GM18511 (cell line): ENCODE results near the gene FLT4.

ENCODE experiments used
- ATAC-seq: cut with Tn5 transposase; IDR thresholded peaks from one replicate; pipeline ENCODE4 v1.9.1; 2021; ENCODE audit warnings: mild to moderate bottlenecking, moderate library complexity; ENCODE audit not compliant: unreplicated experiment

The FLT4 gene

DNA sequence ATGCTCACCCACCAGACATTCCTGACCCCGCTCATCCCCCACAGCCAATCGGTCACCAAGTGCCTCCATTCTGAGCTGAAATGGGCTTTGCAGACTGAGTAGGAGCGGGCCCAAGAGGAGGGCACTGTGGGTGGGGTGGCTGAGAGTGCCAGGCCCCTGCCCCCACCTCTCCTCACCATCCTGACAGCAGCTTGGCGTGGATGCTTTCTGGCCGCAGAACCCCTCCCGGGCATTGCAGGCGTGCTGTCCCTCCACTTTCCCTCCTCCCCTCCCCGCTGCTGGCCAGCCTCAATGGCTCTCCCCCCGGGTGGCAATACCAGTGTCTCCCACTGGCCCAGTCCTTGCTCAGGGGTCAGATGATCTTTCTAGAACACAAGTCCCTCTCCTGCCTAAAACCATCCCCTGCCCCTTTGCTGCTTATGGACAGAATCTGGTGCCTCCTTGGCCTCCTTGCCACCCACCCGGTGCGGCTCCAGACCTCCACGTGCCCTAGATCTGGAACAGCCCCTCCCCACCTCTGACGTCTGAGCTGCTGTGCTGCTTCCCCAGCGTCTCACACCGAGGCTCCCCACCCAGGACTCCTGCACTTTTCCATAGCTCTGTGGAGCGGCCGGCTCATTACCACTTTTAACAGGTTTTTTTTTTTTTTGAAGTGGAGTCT, 6.1 kb downstream of the FLT4 start:
- no peak for ATAC-seq

DNA sequence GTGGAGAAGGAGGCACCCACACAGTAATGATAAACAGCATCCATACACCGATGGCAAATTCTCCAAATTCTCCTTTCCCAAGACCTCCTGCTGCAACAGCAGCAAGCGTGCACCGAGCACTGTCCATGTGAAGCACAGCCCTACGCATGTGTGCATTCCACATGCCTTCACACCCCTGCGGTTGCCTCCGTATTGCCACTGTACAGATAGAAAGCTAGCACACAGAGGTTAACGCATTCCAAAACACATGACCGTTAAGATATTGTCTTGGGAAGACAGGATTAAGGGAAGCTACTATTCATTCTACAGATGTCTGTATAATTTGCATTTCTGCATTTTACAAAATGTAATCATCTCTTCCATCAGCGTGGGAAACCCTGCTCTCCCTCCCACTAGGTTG, 6.6 kb downstream of the FLT4 start:
- no peak for ATAC-seq

DNA sequence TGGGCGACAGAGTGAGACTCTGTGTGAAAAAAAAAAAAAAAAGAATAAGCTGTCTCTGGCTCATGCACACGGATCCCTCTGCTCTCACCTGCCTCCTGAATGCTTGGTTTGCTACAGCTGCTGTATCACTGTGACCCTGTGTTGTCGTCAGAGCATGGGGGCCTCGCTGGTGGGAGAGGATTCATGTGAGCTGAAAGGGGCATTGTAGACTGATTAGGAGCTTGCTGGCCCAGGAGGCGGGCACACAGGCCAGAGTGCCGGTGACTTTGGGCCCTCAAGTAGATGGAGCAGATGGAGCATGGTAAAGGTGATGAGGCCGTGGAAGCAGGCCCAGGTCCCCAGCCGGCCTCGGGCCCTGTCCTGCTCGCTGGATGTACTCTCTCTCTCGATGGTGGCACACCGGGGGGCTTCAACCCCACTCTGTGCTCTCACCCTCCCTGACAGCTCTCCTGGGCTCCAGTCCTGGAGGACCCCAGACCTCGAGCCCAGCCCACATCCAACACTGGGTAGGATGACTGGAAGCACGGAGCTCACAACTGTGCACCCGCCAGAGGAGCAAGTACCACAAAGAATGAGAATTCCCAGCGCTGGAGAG, 7.1 kb downstream of the FLT4 start:
- no peak for ATAC-seq

DNA sequence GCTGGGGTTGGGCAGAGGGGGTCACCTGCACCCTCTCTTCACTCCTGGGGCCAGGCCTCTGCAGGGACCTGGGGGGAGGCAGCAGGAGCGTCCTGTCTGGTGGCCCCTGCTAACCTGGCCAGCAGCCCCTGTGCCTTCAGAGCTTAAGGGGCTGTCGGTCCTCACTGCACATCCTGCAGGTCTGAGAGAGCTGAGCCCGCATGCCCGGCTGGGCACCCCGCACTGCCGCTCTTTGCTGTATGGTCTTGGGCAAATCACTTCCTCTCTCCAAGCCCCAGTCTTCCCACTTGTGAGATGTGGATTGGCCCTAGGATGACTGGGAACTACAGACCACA, 7.9 kb downstream of the FLT4 start:
- no peak for ATAC-seq

DNA sequence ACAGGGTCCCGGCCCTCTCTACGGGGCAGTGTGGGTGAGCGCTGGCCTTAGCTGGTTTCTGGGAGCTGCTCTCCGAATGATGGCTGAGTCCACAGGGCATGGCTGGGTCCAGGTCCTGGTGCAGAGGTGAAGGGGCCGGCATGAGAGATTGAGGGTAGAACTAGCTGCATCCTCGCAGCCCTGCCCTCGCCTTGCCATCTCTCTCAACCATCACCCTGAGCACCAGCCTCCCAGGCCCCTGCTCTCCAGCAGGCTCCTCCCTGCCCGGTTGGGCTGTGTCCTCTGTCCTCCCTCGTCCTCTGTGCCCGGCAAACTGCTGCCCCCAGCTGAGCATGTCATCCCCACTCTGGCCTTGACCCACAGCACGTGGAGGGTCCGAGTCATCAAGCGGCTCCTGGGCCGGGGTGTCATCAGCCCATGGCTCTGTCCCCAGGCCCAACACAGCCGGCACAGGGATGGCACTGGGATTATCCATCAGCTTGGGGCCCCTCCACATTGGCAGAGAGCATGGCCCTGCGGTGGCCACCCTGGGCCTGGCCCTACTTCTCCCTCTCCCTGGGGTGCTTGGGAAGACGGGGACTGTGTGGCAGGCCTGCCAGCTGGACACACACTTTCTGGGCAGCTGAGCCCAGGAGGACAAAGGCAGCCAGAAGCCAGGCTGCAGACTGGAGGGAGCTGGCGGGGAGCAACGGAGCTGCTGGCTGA, 8.4 kb downstream of the FLT4 start:
- ATAC-seq = no peak

DNA sequence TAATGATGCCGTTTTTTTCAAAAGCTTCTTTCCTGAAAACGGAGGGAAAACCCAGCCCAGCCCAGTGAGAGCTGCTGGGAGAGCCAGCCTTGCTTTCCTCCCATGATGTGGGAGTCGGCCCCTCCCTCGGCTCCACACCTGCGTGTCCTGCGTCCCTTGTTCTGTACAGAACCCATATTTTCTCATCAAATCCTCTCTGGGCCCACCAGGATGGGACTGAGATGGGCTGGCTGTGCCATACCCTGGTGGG, 8.9 kb downstream of the FLT4 start:
- ATAC-seq = no peak

DNA sequence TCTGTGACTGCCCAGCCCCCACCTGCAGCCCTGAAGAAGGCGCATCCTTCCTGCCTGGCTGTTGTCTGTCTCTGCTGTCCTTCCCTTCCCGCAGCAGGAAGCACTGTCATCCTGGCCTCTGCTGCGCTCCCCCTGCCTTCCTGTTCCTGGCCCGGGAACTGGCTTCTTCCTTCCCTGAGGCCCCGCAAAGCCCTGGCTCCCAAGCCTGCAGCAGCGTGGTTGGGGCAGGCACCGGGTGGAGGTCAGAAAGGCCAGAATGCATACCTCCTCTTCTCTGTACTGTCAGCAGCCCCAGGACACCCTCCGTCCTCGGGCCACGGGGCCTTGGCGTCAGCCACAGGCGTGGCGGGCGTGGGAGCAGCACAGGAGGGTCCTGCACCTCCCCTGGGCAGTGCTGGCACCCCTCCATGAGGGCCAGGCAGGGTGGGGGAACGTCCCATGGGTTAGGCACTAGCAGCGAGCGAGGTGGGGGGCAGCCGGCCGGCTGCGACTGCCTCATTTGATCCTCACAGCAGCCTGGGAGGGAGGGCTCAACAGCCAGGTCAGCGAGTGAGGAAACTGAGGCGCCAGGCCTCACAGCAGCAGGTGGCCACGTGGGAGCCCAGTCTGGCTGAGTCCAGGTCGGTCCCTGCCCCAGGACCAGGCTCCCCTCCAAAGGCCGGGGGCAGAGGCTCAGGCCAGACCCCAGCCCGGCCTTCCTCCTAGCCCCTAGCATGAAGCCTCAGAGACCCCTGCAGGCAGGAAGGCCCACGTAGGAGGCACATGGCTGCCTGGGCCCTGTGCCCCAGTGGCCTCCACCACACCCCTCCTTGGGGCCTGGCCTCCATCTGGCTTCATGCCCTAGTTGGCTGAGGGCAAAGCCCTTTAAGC, 9.4 kb downstream of the FLT4 start:
- ATAC-seq = no peak

DNA sequence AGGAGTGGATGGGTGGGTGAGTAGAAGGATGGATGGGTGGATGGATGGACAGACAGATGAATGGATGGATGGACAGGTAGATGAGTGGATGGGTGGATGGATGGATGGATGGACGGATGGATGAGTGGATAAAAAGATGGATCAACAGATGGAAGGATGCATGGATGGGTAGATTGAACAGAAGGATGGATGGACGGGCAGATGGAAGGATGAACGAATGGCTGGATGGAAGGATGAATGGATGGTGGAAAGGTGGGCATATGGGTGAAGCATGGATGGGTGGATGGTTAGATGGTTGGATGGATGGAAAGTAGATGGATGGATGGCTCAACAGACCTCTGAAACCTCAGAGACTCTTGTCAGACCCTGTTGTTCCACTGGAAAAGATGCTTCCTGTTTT, 10.1 kb downstream of the FLT4 start:
- no peak for ATAC-seq

DNA sequence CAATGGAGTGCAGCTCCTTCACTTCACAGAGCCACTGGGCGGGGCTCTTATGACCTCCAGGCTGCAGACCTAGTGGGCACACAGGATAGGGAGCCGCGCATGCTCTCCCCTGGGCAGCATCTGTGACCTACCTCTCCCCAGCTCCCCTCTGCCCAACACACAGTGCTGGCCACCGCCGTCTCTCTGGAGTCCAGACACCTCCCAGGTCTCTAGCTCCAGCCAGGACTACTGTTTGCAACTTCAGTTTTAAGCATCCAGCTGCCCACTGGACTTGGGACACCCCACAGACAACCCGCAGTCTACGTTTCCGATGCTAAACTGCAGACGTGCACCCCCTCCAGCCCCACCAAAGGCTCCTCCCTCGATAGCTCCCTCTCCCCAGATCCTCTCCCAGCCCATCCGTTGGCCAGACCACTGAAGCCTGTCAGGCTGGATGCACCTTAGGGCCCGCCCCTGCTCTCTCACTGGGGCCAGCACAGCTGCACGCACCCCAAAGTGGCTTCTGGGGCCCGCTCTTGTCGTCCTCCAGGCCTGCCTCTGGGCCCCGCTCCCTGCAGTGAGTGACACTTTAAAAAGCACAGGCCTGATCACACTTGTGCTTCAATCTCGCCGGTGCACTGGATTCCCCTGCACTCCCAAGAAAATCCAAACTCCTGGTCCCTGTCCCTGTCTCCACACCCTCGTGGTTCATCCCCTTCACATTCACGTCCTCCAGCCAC, 11.3 kb downstream of the FLT4 start:
- no peak for ATAC-seq

DNA sequence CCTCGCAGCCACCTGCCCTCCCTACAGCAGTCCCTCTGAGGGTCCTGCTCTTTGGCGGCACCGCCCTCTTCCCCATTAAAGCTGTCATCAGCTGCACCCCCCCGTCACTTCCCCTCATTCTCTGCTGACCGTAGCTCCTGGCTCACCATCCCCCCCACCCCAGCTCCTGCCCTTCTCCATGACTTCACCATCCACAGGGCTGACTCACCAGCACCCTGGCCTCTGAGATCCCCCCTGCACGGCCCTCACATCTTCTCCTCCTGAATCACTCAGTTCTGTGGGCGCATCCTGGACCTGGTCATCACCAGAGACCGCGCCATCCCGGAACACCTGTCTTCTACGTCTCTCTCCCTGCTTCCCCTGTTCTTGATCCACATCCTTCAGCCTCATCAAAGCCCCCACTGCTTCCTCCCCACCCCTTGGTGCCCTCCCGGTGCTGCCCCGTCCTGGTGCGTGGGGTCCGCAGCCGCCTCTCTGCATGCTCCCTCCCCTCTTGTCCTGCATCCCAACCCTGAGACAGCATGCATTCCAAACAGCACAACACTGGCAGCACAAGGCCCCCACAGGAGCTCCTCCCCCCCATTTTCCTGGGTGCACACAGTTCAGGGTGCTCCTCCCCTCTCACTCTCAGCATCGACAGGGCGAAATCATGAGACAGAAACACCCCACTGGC, 12.9 kb downstream of the FLT4 start:
- ATAC-seq = no peak

DNA sequence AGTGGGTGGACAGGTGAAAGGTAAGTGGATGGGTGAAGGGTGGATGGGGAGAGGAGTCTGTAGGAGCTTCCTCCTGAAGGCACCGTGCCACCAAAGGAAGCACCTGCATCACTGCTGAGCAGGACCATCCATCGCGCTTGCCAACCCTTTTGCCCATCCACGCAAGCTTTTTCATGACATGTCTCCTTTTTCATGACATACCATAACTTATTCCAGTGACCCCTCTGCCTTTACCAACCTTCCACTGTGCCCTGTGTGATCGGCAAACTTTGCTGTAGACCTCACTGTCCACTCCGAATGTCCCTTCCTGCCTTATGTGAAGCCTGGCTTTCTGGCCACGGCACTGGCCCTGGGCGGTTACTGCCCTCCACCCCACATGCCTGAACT, 13.4 kb downstream of the FLT4 start:
- no peak for ATAC-seq

DNA sequence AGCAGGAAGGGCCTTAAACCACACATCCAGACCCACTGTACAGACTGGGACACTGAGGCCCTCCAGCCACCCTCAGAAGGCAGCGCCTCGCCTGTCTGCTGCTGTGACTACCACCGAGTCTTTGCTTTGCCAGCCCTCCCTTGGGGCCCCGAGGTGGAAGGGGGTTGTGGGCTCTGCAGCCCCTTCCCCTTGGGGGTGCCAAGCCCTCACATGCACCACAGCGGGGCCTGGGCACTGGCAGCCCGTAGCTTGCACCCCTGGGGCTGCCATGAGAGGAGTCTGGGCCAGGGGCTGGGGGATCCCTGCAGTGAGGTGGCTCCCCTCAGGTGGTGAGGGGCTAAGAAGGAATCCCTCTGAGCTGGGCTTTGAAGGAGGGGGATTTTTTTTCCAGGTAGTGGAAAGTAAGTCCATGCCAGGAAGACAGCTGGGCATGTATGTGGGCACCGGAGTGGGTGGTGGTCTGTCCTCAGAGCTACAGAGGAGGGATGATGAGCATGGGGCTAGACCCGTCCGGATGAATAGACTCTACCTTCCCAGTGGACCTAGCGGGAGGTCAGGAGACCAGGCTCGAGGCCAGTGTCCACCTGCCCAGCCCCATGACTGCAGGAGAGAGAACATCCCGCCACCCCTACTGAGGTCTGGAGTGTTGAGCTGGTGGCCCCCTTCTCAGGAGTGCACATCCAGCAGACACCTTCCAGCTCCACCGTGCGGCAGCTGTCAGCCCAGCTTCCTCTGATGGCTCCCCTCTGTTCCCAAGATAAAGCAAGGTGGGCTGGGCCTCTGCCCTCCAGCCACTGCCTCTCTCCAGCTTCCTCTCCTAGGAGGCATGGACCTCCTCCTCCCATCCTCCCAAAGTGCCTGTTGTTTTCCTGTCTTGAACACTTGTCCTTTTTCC, 15.9 kb downstream of the FLT4 start:
- ATAC-seq = no peak

DNA sequence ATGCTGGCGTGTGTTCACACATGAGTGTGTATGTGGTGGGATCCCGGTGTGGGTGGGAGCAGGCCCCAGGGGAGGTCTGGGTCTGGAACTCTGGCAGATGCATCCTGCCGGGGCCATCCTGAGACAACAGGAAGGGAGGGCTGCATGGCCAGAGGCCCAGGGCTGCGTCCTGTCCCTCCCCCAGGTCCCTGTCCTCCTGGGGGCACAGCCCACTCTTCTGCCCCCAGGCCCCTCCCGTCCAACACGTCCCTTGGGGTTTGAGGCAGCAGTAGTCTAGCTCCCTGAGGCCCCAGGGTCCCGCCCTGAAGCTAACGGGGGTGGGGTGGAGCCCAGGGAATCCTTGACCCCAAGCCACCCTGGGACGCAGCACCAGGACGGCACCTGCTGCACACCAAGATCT, 16.6 kb downstream of the FLT4 start:
- no peak for ATAC-seq

DNA sequence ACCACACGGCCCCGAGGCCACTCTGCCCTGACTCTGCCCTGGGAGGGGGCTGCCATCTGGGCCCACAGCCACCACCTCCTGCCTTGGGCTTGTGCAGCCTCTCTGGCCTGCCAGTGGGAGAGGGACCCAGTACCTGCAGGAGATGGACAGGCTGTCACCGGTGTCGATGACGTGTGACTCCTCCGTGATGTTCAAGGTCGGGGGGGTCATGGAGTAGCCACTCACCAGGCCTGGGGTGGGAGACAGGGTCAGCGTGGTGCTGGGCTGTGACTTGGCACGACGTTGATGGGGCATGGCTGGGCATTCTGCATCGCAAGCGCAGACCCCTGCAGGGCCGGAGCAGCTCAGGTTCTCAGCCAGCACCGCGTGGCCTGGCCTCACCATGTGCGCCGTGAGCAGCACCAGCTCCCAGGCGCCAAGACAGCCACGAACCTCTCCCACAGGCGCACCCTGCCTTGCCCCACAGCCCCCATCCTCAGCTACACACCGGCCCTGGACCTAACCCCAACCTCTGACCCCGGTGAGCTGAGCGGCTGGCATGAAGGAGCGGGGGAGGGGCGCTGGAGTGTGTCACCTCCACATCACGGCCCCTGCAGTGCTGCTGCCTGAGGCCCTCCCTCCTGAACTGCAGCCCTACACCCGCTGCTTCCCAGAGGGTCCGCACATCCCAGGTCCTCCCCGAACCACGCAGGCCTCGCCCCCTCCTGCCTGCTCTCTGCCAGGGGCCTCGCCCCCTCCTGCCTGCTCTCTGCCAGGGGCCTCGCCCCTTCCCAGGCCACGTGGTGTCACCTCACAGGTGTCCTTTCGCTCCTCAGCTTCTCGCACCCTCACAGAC, 17.6 kb downstream of the FLT4 start:
- ATAC-seq = no peak

DNA sequence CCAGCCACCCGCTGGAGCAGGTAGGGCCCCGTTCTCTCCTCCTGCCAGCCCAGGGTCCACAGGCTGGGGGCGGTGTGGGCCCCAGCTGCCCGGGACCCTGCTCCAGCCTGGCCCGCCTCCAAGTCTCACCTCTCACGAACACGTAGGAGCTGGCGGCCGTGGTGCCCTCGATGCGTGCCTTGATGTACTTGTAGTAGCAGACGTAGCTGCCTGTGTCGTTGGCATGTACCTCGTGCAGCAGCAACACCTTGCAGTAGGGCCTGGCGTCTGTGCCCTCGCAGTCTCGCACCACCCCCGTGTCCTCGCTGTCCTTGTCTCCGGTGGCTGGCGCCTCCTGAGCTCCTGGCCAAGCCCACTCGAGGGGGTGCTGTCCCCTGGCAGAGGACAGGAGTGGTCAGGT, 19.0 kb downstream of the FLT4 start:
- ATAC-seq = no peak

DNA sequence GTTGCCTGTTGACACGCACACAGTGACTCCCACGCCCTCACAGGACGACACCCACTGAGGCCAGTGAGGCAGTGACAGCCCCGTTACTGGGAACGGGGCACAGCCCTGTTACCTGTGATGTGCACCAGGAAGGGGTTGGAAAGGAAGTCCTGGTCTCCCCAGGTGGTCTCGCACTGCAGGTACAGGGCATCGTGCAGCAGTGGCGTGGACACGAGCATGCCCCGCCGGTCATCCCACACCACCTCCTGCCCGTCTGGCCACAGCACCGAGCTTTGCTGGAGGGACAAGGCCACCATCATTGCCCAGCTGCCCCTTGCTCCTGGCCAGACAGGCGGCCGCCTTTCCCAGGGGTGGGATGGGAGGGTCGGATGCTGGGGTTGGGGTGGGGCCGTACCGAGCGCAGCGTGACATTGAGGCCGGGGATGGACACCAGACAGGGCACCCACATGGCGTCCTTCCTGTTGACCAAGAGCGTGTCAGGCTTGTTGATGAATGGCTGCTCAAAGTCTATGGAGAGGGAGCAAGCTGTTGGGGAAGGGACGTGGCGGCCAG, 19.5 kb downstream of the FLT4 start:
- no peak for ATAC-seq

DNA sequence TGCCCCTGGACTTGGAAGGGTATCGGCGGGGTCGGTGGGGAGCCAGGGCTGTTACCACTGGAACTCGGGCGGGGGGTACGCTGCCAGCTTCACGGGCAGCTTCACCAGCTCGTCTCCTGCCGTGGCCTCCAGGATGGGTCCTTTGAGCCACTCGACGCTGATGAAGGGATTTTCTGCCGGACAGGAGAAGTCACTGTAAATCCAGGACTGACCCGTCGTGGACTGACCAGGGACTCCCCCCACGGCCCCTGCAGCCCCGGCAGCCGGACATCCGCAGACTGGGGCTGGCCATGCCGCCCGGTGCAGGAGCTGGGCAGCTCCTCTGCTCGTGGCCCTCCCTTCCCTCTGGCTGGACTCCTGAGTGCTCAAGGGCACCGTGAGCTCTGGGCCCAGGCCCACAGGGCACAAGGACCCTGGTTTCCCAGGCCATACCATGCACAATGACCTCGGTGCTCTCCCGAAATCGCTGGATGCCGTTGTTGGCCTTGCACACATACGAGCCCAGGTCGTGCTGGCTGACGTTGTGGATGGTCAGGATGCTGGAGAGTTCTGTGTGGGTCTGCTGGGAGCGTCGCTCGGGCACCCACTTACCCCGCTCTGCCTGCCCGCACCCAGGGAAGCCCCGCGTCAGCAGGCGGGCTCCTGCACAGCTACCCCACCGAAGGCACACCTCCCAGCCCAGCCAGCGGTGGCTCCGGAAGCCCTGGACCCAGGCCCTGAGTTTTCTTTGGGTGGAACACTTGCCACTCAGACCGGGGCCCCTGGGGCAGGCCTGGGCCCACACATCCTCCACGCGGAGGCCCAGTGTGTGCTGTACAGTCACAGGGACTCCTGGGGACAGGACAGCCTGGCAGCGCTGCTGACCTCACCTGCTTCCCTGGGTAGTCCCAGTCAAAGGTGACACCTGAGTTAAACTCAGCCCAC, 20.3 kb downstream of the FLT4 start:
- no peak for ATAC-seq

DNA sequence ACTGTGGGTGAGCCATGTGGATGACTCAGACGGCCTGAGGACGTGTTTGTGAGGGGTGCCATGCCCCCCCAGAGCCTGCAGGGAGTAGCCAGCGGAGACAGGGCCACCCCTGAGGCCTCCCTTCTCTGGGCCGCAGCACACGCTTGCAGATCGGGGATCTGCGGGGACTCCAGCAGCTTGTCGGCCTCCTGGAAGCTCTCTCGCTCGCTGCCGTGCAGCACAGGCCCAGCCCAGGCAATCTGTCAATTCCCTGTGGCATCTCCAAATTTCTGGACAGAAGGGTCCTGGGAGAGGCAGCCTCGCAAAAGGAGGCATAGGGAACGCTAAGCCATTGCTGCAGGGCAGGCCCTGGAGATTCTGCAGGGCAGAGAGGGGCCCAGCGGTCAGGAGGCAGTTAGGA, 21.2 kb downstream of the FLT4 start:
- ATAC-seq = no peak
